Measurements from ENCODE around the gene CUX1.

Gene CUX1

GRCh38 chr7:102282465-102283362 lies 465.3 kb downstream of the CUX1 start:
- no peak for DNase-seq

GRCh38 chr7:102283477-102284189 lies 466.2 kb downstream of the CUX1 start:
- no peak for DNase-seq

- peak; percentile 19 for DNase-seq
Measured at GRCh38 chr7:102284399-102284798, 467.0 kb downstream of the CUX1 start.

GRCh38 chr7:102284891-102285539 lies 467.6 kb downstream of the CUX1 start:
- no peak for DNase-seq

GRCh38 chr7:102285540-102286236 lies 468.3 kb downstream of the CUX1 start:
- DNase-seq: no peak

GRCh38 chr7:102286237-102287110 lies 469.0 kb downstream of the CUX1 start, which contains the start of gene SH2B2:
SH2B2 (plus strand) TSS chr7:102286868; CDS start chr7:102300551, 13,683 bp downstream.
- DNase-seq: peak; percentile 24

- DNase-seq: no peak
Measured at GRCh38 chr7:102287111-102287980, 469.9 kb downstream of the CUX1 start.

GRCh38 chr7:102287981-102288278 lies 470.5 kb downstream of the CUX1 start:
- no peak for DNase-seq

- DNase-seq: no peak
Measured at GRCh38 chr7:102288285-102288930, 471.0 kb downstream of the CUX1 start.

- DNase-seq: no peak
Measured at GRCh38 chr7:102289057-102289456, 471.6 kb downstream of the CUX1 start.

GRCh38 chr7:102291056-102291915 lies 473.9 kb downstream of the CUX1 start:
- no peak for DNase-seq

- DNase-seq: no peak
Measured at GRCh38 chr7:102291916-102292267, 474.5 kb downstream of the CUX1 start.

- DNase-seq: no peak
Measured at GRCh38 chr7:102292813-102293798, 475.7 kb downstream of the CUX1 start.

- no peak for DNase-seq
Measured at GRCh38 chr7:102294589-102294988, 477.2 kb downstream of the CUX1 start.

- DNase-seq: no peak
Measured at GRCh38 chr7:102295346-102296178, 478.1 kb downstream of the CUX1 start.

- DNase-seq: no peak
Measured at GRCh38 chr7:102296179-102296438, 478.7 kb downstream of the CUX1 start.

GRCh38 chr7:102296514-102296913 lies 479.1 kb downstream of the CUX1 start:
- no peak for DNase-seq

Data from effector CD4-positive, alpha-beta T cell (primary cell).